GM19328 (cell line): ENCODE results near the gene FAM168B.

Source experiments
- ATAC-seq: cut with Tn5 transposase; IDR thresholded peaks from one replicate; pipeline ENCODE4 v1.9.1; 2021; ENCODE audit warnings: mild to moderate bottlenecking, moderate library complexity; ENCODE audit not compliant: unreplicated experiment

The FAM168B gene

GRCh38 chr2:131027566-131028528 lies 65.4 kb downstream of the FAM168B start:
- ATAC-seq, result no peak

GRCh38 chr2:131026919-131027318 lies 66.3 kb downstream of the FAM168B start:
- ATAC-seq, result no peak

GRCh38 chr2:131023758-131024157 lies 69.5 kb downstream of the FAM168B start:
- ATAC-seq, result no peak

GRCh38 chr2:131022731-131023130 lies 70.5 kb downstream of the FAM168B start:
- no peak for ATAC-seq

GRCh38 chr2:131016826-131017741 lies 76.2 kb downstream of the FAM168B start:
- ATAC-seq, result no peak

- ATAC-seq, result no peak
Measured at GRCh38 chr2:131015764-131016163, 77.5 kb downstream of the FAM168B start.

- no peak for ATAC-seq
Measured at GRCh38 chr2:131014141-131014540, 79.1 kb downstream of the FAM168B start.

- ATAC-seq, result no peak
Measured at GRCh38 chr2:131011486-131011885, 81.8 kb downstream of the FAM168B start.

GRCh38 chr2:131010566-131010965 lies 82.7 kb downstream of the FAM168B start:
- ATAC-seq, result no peak

- no peak for ATAC-seq
Measured at GRCh38 chr2:131009713-131010475, 83.4 kb downstream of the FAM168B start.

GRCh38 chr2:131008967-131009366 lies 84.3 kb downstream of the FAM168B start:
- no peak for ATAC-seq

- no peak for ATAC-seq
Measured at GRCh38 chr2:131006561-131006960, 86.7 kb downstream of the FAM168B start.

GRCh38 chr2:131005216-131005935 lies 87.9 kb downstream of the FAM168B start:
- ATAC-seq, result no peak

GRCh38 chr2:131004446-131005209 lies 88.6 kb downstream of the FAM168B start:
- ATAC-seq, result no peak

GRCh38 chr2:130998561-130998960 lies 94.7 kb downstream of the FAM168B start:
- ATAC-seq, result no peak
